Stimulated activated CD4-positive, alpha-beta T cell treated with anti-CD3 and anti-CD28 coated beads, Interleukin-15, amount 100 ng/mL, for 24 hours (primary cell): ENCODE results near the gene NUP62CL.
A peak's percentile ranks its signal among the peaks of the same experiment; 100 is the strongest.
"Not testable (repeated sequence)": the region's sequence is repeated elsewhere in the genome, so short reads cannot be mapped to it uniquely, and the experiment has no call there.

Experiments used
- DNase-seq: peaks from one replicate; pipeline ENCODE4 v3.0.0-alpha.2; 2020

NUP62CL gene, protein sequence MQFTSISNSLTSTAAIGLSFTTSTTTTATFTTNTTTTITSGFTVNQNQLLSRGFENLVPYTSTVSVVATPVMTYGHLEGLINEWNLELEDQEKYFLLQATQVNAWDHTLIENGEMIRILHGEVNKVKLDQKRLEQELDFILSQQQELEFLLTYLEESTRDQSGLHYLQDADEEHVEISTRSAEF

DNA sequence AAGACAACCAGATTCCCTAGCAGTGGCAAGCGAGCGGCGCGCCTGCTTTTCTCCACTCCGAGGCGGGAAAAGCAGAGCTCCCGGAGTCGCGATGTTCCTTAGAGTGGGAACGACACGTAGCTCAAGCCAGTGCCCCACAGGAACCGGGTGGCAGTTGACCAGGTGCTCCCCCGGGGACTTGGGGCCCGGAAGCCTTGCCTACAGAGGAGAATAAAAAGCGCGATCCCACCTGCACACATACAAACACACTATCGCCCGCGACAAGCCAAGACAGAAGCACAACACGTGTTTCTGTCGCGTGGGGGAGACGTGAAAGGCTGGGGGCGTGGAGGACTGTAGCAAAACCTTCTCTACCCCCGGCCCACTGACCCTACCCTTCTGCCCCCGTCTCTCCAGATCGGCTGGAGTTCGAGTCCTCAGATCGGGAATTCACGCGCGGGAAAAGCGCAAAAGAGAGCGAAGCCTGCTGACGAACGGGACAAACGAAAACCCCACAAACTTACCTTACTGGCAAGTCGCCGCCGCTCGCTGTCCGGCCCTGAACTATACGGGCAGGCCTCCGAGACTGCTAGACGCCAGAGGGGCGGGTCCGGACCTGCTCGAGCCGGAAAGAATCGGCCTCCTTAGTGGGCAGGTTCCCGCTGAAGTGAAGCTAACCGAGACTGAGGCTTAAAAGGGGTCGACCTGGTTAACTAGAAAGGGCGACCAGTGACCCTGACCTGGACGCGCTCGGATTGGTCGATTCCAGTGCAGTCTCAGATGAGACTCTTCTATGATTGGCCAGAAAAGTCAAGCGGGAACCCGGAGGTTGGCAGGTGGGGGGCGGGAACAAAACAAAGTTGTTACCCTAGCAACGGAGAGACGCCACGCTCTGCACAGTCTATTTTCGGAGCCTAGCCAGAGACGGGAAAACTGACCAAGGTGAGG lies at the start of gene NUP62CL, which contains the start of gene DNAAF6:
Gene NUP62CL (minus strand): TSS at position 664 of the 927 bp plus-strand sequence. CDS start 31,287 bp downstream, outside the sequence.
Gene DNAAF6 (plus strand): TSS at position 842 of the 927 bp plus-strand sequence. CDS start 6,265 bp downstream, outside the sequence.
- DNase-seq = peak; percentile 78

DNA sequence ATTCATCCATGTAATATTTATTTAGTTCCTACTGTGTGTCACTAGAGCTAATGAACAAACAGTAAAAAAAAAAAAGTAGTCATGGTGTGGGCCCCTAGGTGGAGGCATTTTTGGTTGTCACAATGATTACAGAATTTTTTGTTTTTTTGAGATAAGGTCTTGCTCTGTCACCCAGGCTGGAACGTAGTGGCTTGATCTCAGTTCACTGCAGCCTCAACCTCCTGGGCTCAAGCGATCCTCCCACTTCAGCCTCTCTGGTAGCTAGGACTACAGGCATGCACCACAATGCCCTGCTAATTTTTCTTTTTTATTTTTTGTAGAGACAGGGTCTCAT lies 22.2 kb upstream of the NUP62CL start:
- no peak for DNase-seq

DNA sequence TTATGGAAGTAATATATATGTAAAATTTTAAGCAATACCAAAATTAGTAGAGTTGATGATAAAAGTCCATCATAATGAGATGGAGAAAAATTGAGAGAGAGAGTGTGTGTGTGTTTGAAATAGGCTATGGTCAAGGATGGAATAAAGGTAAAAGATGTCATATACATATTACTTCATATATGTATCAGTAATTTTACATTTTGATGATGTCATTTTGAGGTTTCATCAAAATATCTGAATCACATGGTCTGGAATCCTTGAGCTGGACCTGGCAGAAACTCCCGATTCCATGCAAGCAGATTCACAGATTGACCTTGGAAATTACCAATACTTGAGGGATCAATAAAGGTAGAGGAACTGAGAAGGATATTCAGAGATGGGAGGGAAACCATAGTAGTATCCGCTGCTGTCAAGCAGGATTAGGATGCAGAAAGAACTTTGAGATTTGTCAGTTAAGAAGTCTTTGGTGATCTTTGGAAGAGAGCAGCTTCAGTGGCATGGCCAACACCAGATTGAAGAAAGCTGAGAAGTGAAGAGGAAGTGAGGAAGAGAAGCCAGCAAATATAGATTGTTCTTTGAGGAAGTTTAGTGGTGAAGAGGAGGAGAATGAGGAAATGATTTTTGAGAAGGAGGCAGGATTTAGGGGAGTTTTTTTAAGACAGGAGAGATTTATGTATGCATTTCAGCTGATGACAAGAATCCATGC lies 21.7 kb upstream of the NUP62CL start:
- DNase-seq = no peak

DNA sequence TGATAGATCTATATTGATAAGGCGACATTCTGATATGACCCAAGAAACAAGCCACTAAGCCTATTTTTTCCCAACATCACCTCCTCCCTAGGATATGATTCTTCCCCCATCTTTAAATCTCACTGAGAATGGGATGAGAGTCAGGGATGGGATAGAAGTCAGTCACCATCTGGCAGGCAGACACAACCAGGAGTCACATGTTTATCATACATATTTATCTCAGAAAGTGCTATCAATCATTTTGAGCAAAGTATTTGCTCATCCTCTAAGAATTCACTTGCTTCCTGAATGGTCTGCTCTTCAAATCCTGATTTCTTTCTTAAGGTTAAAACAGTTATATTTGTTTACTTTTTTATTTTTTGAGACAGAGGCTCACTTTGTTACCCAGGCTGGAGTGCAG lies 20.5 kb upstream of the NUP62CL start:
- no peak for DNase-seq

DNA sequence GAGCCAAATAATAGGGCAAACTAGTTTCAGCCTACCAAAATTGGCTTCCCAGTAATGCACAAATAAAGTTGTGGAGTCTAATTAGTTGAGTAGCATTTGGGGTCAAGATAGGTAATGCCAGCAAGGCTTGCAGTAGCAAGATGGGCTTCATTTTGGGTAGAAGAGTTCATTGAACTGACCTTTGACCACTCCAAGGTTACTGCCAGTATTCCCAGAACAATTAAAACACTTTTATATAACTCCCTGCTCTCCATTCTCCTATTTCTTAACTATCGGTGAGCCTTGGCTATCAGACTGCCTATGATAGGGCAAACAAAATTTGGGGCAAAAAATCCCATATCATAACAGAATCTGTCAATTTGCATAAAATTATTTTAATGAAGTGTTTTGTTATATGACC lies 7.2 kb upstream of the NUP62CL start:
- no peak for DNase-seq

DNA sequence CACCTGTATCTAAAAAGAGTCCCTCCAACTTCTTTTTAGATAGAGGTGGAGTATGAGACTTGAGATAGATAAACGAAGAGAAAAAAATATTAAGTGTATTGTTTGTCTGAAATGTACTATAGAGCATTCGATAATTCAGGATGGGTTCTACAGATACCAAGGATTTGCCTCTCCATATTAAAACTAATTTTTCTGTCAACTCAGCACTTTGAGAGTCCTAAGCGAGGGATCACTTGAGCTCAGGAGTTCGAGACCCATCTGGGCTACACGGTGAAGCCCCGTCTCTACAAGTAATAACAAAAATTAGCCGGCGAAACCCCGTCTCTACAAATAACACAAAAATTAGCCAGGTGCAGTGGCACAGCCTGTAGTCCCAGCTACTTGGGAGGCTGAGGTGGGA lies 1.7 kb upstream of the NUP62CL start:
- DNase-seq = no peak

DNA sequence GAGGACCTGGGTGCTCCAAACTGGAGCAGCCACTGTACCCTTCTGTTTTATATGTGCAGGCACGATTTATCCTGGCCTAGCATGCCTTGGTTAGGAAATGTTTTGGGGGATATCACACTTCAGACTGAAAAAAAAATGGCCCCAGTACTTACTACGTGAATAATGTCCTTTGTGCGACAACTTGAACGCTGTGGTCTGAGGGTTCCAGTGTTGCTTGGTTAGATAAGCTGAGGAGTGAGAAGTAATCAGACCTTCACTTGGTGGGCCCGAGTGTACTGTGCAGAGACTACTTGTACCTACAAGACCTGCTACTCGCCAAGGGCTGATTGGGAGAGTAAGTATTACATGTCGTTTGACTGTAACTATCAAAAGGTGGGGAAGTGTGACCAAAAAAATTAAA lies 856 bp upstream of the NUP62CL start:
- no peak for DNase-seq

DNA sequence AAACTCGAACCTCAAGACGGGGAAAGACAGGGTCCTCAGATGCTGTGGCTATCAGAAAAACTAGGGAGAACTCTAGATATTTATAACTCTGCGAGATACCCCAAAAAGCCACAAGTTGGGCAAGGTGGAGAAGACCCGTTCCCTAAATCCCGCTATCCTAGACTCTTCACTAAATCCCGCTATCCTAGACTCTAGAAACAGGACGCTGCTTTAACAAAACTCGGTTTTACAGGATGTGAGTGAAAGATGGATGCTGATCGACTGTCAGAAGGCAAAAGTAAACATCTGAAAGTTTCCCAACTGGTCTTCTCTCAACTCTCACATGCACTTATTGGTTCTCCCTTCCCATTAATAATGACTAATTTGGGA lies 448 bp upstream of the NUP62CL start:
- DNase-seq = no peak

DNA sequence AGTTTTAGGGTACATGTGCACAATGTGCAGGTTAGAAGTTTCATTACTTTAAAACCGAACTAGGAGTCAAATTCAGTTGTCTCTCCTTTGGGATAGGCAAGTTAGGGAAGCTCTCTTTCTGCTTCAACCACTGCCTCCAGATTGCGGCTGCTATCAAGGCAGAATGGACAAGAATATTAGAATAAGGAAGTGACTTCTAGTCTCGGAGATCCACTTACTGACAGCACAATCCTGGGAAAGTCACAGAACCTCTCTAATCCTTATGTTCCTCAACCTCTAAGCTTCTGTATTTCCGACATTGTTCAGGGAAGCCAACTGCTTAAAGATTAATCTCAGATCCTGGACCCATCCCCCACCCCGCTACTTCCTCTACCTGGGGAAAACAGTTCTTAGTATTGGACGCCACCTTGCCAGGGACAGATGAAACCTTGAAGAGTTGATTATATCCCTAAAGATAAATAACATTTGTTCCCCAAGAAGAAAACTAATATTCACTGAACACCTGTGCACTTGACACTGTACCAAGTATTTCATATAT lies 2.1 kb downstream of the NUP62CL start:
- no peak for DNase-seq

DNA sequence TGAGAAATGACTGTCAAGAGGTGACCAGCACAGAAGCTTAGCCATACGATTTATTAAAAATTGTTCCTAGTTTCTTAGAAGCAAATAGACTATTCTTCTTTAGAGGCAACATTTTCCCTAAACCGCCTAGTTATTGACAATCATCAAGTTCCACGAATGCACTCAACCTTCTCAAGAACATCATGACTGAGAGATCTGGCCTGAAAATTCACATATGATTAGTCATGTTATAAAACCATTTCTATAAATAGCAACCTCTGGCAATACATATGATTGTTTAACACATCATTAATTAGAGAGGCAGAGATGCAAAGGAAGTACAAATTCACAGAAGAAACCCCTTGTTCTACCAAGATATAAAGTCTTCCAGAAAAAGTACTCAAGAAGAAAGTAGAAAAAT lies 6.7 kb downstream of the NUP62CL start:
- DNase-seq = no peak

DNA sequence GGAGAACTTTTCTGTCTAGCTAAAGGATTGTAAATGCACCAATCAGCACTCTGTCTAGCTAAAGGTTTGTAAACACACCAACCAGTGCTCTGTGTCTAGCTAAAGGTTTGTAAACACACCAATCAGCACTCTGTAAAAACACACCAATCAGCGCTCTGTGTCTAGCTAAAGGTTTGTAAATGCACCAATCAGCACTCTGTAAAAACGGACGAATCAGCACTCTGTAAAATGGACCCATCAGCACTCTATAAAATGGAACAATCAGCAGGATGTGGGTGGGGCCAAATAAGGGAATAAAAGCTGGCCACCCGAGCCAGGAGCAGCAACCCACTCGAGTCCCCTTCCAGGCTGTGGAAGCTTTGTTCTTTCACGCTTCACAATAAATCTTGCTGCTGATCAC lies 8.2 kb downstream of the NUP62CL start:
- not testable (repeated sequence) for DNase-seq

DNA sequence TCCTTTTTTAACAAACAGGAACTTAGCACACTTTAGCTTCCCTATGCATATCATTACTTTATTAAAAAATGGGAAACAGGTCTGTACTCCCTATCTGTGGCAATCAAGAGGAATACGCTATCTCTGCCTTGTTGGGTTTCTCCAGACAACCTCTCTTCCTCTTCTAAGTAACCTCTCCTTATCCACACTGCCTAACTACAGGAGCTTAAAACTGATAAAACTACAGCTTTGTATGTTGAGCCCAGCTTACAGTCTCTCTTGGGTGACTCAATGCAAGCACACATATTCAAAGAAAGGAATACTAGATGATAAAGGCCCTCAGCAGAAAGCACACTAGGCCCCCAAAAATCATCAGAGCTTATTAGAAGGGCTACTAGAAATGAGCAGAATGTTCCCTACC lies 8.9 kb downstream of the NUP62CL start:
- no peak for DNase-seq

DNA sequence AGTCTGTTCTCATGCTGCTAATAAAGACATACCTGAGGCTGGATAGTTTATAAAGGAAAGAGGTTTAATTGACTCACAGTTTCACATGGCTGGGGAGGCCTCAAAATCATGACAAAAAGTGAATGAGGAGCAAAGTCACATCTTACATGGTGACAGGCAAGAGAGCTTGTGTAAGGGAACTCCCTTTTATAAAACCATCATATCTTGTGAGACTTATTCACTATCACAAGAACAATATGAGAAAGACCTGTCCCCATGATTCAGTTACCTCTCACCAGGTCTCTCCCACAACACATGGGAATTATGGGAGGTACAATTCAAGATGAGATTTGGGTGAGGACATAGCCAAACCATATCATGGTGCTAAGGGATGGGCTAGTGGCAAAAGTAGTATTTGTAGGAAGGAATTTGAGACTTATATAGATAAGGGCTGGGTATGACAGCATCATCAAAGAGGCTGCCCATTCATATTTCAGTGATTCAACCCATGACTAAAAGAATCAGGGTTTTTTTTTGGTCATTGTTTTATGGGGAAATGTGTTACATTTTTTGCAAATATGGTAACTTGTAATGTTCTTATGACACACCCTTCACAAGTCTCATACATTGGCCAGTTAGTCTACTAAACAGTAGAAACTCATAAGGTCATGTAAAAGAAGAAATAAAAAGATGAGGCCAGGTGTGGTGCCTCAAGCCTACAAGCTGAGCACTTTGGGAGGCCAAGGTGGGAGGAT lies 34.7 kb downstream of the NUP62CL start:
- no peak for DNase-seq

DNA sequence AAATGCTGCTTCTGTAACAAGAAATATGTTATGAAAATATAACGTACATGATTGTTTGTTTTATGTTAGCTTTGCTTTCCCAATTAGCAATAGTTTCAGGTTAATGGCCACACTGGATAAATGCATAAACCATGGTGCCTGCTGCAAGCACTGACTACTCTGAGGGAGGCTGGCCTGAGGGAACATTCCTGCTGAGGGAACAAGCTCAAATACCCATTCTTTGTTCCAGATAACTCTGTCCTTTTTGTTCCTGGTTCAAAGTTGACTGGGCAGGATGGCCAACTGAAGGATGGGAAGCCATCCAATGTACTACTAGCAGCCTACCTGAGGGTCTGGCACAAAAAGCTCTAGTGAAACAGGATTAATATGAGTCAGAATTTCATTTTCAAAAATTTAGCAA lies 37.5 kb downstream of the NUP62CL start:
- DNase-seq = no peak

DNA sequence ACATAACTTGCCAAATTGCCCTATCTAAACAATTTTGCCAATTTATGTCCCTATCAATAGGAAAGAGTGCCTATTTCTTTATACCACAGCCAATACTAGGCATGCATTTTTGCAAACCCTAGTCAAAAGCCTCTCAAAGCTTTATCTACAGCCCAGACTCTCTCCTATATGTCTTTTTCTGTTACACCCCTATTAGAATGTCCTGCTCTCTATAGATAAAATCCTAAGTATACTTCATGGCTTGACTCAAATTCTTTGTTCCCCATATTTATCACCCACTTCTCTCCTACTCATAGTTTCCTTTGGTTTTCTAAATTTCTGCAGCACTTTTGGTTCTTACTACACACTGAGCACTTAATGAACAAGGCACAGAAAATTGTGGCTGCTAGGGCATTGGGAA lies 38.0 kb downstream of the NUP62CL start:
- DNase-seq = no peak

DNA sequence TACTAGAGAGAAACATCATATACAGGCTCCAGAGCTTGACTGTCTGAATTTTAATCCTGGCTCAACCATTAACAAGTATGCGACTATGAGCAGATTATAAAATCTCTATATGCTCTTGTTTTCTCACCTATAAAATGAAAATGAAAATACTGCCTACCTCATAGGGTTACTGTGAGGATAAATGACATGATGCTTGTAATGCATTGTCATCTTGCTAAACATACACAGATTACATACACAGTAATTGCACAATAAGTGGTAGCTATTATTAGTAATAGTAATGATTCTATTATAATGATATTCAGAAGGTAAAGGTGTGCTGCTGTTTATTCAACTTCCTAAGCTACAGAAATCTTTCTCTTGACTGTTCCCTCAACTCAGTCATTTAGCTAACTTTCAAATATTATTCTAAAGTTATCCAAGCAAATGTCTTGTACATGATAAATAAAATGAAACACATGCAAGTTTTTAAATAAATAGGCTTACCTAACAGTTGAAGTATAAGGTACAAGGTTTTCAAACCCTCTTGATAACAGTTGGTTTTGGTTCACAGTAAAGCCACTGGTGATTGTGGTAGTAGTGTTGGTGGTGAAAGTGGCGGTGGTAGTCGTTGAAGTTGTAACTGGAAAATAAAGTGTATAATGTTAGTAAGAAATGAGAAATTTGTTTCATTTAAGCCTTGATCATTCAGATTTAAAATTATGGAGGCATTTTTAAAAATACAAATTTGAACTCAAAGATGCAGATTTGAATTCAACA lies 38.9 kb downstream of the NUP62CL start:
- DNase-seq = no peak

DNA sequence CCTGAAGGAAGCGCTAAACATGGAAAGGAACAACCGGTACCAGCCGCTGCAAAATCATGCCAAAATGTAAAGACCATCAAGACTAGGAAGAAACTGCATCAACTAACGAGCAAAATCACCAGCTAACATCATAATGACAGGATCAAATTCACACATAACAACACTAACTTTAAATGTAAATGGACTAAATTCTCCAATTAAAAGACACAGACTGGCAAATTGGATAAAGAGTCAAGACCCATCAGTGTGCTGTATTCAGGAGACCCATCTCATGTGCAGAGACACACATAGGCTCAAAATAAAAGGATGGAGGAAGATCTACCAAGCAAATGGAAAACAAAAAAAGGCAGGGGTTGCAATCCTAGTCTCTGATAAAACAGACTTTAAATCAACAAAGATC lies 48.6 kb downstream of the NUP62CL start:
- DNase-seq = not testable (repeated sequence)

DNA sequence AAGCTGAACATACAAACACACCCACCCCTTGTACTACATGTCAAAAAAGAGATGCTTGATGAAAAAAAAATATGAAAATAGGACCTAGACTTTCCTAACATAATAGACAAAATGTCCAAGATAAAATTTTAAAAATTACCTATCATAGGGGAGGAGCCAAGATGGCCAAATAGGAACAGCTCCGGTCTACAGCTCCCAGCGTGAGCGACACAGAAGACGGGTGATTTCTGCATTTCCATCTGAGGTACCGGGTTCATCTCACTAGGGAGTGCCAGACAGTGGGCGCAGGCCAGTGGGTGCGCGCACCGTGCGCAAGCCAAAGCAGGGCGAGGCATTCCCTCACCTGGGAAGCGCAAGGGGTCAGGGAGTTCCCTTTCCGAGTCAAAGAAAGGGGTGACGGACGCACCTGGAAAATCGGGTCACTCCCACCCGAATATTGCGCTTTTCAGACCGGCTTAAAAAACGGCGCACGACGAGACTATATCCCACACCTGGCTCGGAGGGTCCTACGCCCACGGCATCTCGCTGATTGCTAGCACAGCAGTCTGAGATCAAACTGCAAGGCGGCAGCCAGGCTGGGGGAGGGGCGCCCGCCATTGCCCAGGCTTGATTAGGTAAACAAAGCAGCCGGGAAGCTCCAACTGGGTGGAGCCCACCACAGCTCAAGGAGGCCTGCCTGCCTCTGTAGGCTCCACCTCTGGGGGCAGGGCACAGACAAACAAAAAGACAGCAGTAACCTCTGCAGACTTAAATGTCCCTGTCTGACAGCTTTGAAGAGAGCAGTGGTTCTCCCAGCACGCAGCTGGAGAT lies 50.4 kb downstream of the NUP62CL start:
- not testable (repeated sequence) for DNase-seq

DNA sequence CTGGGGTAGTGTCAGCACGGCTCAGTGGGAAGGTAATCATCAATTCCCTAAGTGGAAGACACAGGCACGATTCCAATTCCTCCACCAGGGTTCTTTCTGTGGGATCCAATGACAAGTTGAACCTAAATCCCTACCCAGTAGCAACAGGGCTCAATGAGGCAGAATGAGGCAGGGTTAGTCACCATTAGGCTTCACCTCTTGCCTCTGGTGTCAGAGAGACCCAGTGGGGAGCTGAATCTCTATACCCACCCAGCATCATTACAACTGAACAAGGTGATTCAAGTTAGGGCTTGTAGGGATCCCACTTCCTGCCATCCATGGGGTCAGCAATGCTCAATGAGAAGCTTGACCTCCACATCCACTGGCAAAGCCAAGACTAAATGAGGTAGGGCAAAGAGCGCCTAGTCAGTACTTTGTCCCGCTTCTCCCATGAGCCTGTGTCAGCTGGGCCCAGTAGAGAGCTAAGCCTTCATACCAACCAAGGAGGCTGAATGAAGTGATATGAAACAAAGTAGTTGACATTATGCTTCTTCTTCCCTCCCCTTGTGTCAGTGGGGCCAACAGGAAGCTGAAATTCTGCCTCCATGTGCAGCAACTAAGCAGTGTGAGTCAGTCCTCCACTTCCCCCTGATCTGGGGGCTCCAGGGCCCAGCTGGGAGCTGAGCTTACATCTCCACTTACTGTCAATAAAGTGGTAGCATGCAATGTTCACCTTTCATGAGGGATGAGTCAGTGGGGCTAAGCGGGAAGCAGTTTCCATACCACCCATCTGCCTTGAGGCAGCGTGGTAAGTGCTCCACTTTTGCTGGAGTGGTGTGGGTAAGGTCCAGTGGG lies 51.2 kb downstream of the NUP62CL start:
- peak; percentile 30 for DNase-seq

DNA sequence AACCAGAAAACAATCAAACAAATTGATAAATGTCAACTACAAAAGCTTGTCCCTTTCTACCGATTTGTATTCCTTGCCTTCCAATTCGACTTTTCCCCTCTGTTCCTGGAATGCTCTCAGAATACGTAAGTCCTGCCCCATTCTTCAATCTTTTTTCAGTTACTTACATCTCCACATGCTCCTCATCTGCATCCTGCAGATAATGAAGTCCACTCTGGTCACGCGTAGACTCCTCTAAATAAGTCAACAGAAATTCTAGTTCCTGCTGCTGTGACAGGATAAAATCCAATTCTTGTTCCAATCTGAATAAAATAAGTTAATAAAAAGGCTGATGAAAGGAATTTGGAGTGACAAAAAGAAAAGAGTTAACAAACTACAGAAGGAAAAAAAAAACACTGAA lies 53.2 kb downstream of the NUP62CL start:
- no peak for DNase-seq
